Measurements from ENCODE around the gene XRCC5.

XRCC5 gene

DNA sequence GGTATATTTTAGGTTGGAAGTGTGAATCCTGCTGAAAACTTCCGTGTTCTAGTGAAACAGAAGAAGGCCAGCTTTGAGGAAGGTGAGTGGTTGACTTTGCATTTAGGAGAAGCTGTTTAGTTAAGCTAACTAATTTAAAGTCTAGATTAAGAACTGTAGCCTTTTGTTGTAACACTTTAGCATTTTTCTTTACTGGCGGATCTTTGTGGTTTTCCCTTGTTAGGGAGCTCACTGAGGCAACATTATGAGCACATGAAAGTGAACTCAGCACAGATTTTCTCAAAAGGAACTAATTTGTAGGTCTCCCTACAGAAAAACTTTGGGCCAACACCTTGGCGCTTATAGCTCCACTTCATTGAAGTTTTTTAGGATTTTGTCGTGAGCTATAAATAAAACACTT, 52.8 kb downstream of the XRCC5 start:
- DNase-seq: no peak

DNA sequence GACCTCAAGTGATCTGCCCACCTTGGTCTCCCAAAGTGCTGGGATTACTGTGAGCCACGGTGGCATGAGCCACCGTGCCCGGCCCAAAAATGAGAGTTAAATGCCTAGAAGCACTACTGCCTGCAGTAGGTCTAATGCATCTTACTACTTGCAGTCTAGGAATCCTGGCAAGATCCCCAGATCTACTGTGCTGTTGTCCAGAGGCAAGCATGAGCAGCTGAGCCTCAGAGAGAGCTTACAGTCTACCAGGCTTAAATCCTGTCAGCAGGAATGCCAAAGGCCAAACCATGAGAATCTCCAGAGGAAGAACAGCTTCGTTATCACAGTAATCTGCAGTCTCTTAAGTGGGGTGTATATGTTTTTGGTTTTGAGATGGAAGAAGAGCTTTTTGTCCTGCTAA, 54.4 kb downstream of the XRCC5 start:
- DNase-seq: no peak

DNA sequence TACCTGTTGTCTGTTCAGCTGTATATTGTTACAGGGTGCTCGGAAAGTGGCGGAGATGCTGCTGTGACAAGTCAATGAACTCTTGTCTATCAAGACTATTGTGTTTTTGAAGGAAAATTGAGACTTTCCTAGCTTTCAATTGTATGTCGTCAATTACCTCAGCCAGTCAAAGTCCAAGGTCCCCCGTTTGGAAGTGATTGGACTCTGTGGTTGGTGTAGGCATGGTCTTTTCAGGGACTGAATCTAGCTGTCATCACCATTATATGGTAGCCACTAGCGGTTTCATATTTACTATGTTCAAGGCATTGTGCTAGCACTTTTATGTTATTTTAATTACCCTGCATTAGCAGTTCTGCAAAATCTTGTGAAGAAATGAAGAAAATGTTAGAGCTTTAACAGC, 54.9 kb downstream of the XRCC5 start:
- no peak for DNase-seq

DNA sequence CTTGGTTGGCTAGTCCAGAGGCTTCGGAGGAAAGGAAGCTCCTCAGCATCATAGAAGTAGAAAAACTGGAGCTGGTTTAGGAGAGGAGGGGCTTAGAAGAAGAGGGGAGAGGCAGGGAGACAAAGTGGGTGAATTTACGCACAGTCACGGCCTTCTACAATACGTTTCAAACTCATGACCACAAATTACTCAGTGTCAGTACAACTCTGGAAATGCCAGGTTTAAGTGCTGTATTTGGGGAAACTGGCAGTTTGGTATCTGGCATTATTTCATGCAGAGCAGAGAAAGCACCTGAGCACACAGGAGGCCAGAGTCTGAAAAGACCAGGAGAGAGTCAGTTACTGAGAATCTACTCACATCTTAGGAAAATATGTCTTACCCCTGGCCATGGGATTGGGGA, 55.4 kb downstream of the XRCC5 start:
- DNase-seq: no peak

DNA sequence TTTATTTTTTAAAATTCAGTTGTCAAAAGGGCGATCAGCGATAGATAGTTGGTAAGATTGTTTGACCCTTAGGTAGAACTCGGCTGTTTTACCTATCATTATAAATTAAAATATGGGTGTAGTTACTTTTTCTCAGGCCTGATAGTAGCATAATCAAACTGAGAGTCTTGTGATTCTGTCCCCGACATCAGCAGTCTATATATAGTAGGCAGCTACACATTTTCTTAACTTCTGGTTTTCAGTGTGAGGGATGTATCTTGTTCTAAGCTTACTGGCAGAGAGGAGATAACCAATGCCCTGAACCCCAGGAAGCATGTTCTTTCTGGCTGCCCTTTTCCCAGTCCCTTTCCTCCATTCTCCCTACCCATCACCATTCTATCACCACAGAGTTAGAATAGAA, 56.6 kb downstream of the XRCC5 start:
- DNase-seq: no peak

DNA sequence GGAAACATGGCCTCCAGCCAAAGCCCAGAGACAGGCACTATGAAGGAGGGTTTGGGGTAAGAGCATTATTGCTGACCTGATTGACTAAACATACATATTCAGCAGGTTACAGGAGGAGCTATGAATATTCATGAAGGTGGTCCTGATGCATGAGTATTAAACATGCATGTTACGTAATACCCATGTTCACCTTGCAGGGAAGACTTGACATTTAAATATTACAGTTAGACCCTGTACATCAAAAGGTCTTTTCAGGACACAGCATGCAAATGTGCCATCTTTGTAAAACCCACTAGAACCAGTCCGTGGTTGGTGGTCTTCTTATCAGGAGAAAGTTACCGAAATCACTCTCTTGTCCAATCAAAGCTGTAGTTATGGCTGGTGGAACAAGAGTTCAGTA, 59.9 kb downstream of the XRCC5 start:
- no peak for DNase-seq

DNA sequence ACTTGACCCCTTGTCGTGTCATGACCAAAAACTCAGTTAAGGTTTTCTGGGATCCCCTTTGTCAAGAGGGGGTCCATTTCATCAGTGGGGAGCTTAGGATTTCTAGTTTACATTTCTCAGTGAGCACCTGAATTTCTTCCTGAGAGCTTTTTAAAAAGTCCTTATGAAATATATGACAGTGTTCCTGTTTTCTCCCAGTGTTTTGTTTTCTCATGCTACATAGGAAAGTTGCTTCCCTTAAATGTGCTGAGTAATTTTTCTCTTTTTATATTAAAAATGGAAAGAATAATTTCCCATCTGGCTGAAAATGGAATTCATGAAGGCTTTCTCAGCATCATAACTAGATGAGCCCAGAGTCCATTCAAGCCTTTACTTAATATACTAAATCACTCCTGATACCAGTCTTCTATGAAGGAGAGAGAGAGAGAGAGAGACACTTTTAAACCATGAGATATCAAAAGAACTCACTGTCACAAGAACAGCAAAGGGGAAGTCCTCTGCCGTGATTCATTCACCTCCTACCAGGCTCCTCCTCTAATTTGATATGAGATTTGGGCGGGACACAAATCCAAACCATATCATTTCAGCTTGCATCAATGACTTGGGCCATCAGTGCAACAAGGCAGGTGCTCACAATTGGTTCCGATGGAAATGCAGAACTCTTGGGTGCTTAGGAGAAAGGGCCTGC, 61.1 kb downstream of the XRCC5 start:
- no peak for DNase-seq

DNA sequence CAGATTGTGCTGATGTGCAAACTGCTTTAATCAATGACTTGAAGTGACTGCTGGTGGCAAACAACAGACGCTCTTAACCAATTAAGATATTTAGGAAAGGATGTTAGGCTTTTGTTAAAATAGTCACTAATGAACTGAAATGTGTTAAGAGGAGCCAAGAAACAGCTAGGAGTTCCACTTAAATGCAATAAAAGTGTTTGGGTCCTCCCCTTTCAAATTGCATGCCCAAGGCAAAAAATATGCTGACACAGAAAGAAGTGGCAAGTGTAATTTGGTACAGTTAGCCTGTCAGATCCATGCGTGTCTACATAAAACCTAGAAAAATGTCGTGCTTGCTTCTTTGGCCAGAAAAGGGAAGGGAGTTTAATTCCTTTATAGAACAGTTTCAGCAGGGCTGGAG, 61.9 kb downstream of the XRCC5 start:
- no peak for DNase-seq

DNA sequence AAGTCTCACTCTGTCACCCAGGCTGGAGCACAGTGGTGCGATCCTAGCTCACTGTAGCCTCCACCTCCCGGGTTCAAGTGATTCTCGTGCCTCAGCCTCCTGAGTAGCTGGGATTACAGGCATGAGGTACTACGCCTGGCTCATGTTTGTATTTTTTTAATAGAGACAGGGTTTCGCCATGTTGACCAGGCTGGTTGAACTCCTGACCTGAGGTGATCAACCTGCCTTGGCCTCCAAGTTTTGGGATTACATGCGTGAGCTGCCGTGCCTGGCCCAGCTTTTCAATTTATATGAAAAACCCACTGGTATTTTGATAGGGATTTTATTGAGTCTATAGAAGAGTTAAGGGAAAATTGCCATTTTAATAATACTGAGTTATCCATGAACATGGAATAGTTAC, 63.3 kb downstream of the XRCC5 start:
- DNase-seq: no peak

DNA sequence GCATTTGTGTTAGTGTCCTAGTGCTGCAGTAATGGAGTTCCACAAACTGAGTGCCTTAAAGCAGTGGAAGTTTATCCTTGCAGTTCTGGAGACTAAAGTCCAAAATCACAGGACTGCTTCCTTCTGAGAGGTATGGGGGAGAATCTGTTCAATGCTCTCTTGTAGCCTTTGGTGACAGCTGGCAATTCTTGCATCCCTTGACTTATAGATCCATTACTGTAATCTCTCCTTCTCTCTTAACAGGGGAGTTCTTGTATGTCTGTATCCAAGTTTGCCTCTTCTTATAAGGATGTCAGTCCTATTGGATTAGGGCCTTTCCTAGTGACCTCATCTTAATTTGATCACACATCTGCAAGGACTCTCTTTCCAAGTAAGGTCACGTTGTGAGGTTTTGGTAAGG, 69.9 kb downstream of the XRCC5 start:
- no peak for DNase-seq

DNA sequence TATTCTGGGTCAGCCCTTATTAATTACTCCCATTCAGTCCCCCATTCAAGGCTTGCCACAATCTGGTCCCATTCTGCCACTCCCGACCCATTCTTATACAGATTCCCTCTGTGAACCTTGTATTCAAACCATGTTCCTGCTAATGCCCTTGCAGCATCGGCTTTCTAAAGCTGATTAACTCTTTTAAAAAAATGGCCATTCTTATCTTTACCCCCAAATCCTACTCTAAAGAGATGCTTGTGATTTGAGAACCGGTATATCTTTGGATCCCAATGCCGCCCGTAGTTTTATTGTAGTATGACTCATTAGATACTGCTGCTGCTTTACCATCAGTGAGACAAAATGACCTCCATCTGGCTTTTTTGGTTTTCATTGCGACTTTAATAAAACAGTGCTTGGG, 72.2 kb downstream of the XRCC5 start:
- DNase-seq: no peak

DNA sequence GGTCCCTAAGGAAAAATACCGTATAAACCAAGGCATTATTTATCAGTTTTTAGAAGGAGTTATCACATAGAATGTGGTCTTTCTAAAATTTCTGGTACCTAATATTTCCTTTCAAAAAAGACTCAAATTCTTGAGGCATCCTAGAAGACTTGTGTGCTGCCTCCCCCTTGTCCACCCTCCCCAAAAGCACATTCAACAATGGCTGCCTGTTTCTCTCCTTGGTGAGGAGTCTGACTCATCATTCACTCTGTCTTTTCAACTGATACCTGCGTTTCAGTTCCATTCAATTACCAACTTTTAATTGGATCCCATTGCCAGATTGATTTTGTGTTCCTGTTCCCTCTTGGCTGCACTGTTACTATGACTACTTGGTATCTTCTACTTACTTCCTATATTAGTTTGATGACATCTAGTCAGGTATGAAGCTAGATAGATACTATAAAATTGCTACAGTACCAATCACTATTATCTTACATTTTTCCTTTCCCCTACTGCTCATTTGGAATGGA, 72.9 kb downstream of the XRCC5 start:
- DNase-seq: no peak

DNA sequence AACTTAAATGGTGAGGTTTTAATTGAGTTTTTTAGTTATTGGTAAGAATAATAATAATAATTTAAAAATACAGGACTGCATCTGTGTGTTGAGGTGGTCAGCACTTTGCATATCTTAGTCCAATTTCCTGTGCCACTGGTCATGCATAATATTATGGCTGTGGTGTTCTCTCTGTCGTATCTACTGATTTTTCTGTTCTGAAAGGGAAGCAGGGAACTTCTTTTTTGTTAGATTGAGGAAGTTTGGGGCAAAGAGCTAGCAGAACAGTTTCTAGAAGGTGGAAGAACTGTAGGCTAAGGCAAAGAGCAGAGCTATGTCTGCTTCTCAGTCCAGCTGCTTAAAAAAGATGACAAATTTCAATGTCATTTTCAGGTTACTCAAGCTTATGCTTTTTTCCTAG, 74.3 kb downstream of the XRCC5 start:
- no peak for DNase-seq

DNA sequence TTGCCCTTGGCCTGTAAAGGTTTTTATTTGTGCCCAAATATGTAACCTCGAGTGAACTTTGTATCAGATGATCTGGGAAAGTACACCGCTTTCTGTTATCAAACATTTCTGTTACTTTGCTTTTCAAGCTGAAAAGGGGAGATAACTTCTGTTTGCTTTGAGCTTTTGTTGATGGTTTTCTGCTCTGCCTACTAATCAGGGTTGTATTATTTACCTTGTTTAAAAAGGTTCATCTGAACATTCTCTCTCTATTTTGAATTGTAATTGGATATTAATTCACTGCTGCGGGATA, 79.4 kb downstream of the XRCC5 start:
- no peak for DNase-seq

DNA sequence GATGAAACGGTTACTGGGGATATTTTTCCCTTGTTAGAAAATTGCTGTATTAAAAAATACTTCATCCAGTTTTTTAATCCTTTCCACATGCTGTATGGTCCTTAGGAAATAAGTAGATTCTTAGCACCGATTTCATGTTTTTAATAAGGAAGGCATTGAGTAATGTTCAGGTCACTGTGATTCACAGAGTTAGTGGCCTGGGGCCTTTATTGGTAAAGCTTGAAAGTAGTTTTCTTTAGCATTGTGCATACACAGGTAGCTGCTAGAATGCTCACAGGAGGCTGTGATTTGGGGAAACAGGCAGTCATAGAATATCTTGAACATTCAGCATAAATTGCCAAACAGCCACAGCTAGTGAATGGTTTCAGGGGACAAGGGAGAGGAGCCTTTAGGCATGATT, 79.8 kb downstream of the XRCC5 start:
- DNase-seq: no peak

DNA sequence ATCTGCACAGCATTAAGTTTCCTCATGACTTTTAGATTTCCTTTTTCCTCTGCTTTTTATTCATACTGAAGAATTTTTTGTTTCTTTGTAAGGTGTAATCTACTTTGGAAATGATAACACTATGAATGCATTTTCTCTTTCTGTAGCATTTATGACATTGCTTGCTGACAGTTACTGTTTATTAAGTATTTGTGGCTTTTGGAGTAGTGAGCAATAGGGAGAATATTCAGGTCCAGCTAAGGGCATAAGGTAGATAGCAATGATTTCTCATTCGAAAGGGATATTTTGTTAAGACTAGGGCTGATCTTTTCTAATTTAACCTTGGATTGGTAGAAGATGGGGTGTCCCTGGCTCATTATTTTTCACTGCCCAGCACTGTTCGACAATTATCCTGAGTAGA, 80.3 kb downstream of the XRCC5 start:
- DNase-seq: no peak

DNA sequence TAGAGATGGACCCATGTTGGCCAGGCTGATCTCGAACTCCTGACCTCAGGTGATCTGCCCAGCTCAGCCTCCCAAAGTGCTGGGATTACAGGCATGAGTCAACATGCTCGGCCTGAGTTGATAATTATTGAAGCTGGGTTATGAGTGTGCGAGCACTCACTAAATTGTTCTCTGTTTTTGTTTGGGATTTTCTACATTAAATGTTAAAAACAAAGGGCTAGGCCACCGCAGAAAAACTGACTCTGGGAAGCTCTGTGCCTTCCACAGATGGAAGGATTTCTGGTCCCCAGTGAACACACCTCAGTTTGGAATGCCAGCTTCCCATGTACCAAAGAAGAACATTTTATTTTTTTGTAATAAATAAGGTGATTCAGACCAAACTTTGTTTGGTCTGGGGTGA, 83.0 kb downstream of the XRCC5 start:
- no peak for DNase-seq

DNA sequence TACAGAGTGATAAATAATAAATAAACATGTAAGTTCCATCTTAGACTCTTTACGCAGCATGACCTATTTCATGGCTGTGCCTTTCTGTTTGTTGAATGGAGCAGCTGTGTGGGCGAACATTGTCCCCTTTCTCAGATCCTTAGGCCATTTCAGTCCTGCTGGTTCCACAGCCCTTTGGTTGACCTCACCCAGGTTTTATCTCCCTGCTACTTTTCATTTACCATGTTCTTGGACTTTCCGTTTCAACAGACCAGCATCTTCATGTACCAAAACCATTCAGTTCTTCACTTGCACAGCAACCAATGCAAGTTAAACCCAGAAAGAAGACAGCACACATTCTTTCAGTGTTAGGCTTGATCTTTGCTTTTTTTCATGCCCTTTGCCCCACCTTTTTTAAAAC, 83.8 kb downstream of the XRCC5 start:
- DNase-seq: no peak

DNA sequence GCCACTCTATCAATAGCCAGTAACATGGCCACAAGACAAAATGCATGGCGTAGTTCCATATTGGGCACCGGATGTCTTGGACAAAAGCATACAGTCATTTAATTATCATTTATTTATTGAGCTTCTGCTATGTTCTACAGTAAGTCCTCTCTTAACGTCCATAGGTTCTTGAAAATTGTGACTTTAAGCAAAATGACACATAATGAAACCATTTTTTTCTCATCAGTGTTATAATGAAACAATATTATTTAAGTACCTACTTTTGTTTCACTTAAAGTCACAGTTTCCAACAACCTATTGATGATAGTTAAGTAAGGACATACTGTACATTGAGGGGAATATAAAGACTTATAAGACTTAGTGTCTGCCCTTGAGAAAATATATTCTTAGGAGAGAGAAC, 84.9 kb downstream of the XRCC5 start:
- DNase-seq: no peak

DNA sequence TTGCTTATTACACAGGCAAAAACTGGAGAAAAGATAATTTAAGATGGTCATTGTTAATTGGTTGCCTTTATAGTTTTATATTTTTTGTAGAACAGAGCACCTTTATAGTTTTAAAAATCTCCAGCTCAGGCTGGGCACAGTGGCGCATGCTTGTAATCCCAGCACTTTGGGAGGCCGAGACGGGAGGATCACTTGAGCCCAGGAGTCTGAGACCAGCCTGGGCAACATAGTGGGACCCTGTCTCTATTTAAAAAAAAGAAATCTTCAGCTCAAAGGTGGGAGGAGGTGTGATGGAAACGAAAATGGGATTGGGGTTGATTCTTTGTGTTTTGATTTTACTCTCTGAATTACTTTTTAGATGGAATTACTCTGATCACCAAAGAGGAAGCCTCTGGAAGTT, 85.4 kb downstream of the XRCC5 start:
- DNase-seq: no peak

DNA sequence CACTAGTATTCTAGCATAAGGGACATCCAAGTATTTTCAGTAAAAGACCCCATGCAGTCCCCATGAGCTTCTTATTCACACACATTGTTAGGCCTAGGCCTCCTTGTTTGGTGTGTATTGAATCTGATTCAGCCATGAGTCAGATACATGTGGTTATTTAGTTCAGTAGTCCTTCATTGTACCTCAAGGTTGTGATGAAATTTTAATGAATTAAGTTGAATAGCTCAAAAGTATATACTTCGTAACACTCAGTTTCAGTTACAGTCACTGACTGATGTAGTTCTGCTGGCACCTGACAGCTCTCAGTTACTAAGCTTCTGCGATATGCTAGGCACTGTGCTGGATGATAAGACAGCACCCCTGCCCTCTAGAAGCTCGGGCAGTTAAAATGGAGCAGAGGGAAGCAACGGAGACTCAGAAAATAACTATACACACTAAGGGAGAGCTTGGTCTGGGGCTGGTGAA, 86.4 kb downstream of the XRCC5 start:
- DNase-seq: no peak

DNA sequence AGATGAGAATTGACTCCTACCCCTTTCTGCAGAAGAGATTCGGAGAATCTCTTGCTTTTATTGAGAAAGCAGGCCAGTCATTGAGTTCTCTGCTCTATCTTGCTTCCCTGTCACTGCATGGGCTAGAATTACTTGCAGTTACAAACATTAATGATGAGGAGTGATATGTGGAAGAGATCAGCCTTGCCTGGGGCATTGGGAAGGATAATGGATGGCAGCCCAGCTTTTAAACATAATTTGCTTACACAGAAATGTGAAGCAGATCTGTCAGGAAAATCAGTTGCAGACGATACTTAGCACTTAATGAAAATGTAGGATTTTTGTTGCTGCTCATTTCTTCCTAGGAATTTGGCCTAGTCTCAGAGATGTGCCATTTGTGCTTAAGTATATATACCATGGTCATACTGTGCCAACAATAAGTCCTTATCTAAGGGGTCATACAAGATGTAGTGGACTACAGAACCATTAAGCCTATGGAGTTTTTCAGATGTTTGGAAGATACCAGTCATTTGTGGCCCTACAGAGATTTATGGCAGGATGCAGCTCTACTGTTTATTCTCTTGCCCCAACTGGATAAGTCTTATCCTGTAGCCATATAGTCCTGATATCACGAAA, 92.7 kb downstream of the XRCC5 start:
- DNase-seq: no peak

DNA sequence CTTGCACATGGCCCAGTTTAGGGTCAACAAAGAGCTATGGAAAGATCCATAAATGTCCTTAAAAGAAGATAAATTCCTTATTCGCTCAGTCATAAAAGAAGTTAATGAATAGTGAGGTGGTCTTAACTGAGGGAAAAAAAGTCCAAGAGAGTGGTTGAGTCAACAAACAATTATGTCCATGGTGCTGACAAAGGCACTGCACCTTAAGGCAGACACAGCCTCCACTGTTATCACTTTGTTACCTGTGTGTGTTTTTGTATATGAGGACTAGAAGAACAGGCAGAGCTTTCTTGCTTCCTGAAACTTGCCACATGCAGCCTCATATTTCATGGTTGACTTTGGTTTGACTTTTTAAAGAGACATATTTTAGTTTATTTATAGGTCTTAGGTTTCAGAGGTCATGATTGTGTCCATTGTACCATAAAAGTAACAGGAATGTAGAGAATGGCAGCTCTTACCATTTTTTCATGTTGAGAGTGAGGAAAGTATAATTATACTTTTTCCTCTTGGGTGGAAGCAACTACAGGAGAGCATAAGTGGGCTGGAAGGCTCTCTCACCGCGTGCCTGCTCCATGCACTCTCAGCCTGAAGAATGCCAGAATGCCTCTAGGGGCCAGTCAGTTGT, 93.6 kb downstream of the XRCC5 start:
- no peak for DNase-seq

DNA sequence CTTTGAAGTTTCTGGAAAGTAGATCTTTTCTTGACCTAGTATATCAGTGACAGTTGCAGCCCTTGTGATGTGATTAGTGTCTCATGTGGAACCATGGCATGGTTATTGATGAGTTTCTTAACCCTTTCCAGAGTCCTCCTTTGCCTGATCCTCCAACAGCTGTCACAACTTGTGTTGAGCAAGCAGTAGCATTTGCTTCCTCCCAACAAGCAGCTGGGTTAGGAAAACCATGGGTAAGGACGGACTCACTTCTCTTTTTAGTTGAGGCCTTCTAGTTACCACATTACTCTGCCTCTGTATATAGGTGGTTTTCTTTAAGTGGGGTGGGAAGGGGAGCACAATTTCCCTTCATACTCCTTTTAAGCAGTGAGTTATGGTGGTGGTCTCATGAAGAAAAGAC, 96.3 kb downstream of the XRCC5 start:
- DNase-seq: no peak

Data from activated effector memory CD4-positive, alpha-beta T cell treated with anti-CD3 and anti-CD28 coated beads, Interleukin-2, amount 50 U/mL, for 16 hours (primary cell).